OCI-LY7 (cell line): ENCODE measurements around the gene ANAPC10. TPM values are rescaled to one million over a fixed set of nuclear protein-coding genes. Genes with fewer than 3 reads are reported as not detected.

ENCODE experiments used
- BruUV-seq: library from RNA; stranded (reverse); fragments of 400-500 nt; replicated peaks from 2 replicates; lab custom pipeline; 2021; lab: Mats Ljungman, UMichigan
- CTCF ChIA-PET: fragments of 300-600 bp; sonication (Branson Sonifier 250); formaldehyde crosslinking; loops from one replicate; lab custom pipeline; 2022; ENCODE audit warnings: antibody characterized with exemption; ENCODE audit not compliant: unreplicated experiment; lab: Charles Lee
- POLR2A ChIA-PET: fragments of 300-600 bp; sonication (Branson Sonifier 250); formaldehyde crosslinking; loops from one replicate; lab custom pipeline; 2022; ENCODE audit warnings: antibody characterized with exemption; lab: Charles Lee
- DNase-seq: peaks from one replicate; pipeline ENCODE4 v3.0.0-alpha.2; 2015; ENCODE audit warnings: low spot score
- H2AFZ ChIP-seq: fragments of 200-600 bp; sonication (generic), shearing (Covaris generic); 2 replicates; pipeline ENCODE4 v1.6.1; 2014; ENCODE audit warnings: mild to moderate bottlenecking, antibody characterized with exemption, low read length, moderate library complexity
- H3K27ac ChIP-seq: fragments of 200-600 bp; sonication (generic); 2 replicates; pipeline ENCODE4 v1.5.1; 2014; ENCODE audit warnings: mixed run types, low read depth, mild to moderate bottlenecking, moderate library complexity, low read length, inconsistent platforms; ENCODE audit not compliant: poor library complexity, severe bottlenecking
- H3K36me3 ChIP-seq: fragments of 200-600 bp; sonication (generic); 2 replicates; pipeline ENCODE4 v1.6.1; 2014; ENCODE audit warnings: mild to moderate bottlenecking, antibody characterized with exemption, low read length, moderate library complexity, mixed read lengths; ENCODE audit not compliant: insufficient read depth
- H3K4me1 ChIP-seq: fragments of 200-600 bp; sonication (generic); 2 replicates; pipeline ENCODE4 v1.5.1; 2014; ENCODE audit warnings: mild to moderate bottlenecking, low read length; ENCODE audit not compliant: insufficient read depth, poor library complexity, severe bottlenecking
- H3K4me2 ChIP-seq: fragments of 200-600 bp; sonication (generic); 2 replicates; pipeline ENCODE4 v1.6.1; 2014; ENCODE audit warnings: mild to moderate bottlenecking, low read length
- H3K4me3 ChIP-seq: fragments of 200-600 bp; sonication (generic); 2 replicates; pipeline ENCODE4 v1.5.1; 2014; ENCODE audit warnings: mild to moderate bottlenecking, low read depth, low read length; ENCODE audit not compliant: poor library complexity, severe bottlenecking
- H3K79me2 ChIP-seq: fragments of 200-600 bp; sonication (generic); 2 replicates; pipeline ENCODE4 v1.6.1; 2016; ENCODE audit warnings: low read depth, mild to moderate bottlenecking, low read length, moderate library complexity, mixed read lengths; ENCODE audit not compliant: insufficient read depth
- H3K9me2 ChIP-seq: fragments of 200-600 bp; sonication (generic); 2 replicates; pipeline ENCODE4 v1.6.1; 2016; ENCODE audit warnings: mild to moderate bottlenecking, low read length, mixed read lengths; ENCODE audit not compliant: insufficient read depth
- H3K9me3 ChIP-seq: fragments of 200-600 bp; sonication (generic); 2 replicates; pipeline ENCODE4 v1.6.1; 2014; ENCODE audit warnings: mild to moderate bottlenecking, mixed run types, low read length, mixed read lengths
- H4K20me1 ChIP-seq: fragments of 200-600 bp; sonication (generic); 2 replicates; pipeline ENCODE4 v1.6.1; 2014; ENCODE audit warnings: mild to moderate bottlenecking, antibody characterized with exemption, low read length, moderate library complexity, mixed read lengths; ENCODE audit not compliant: insufficient read depth
- EZH2phosphoT487 ChIP-seq: fragments of 200-600 bp; sonication (generic); IDR thresholded peaks from 2 replicates; pipeline ENCODE4 v1.6.1; 2018; ENCODE audit warnings: low read depth, borderline replicate concordance, mild to moderate bottlenecking, mixed run types, antibody characterized with exemption, low read length, moderate library complexity, mixed read lengths
- intact Hi-C: fragments of 100-400 bp; cut with micrococcal nuclease; formaldehyde crosslinking; loops from one replicate; pipeline ENCODE4 v1.10.0; 2022; ENCODE audit not compliant: unreplicated experiment
- total RNA-seq, 2 experiments: library from RNA; depleted of rRNA in 1 of 2; stranded (reverse); fragments of >200 nt in 1 of 2; shearing (Covaris generic) in 1 of 2; gene quantifications; 2 replicates each; pipeline ENCODE4 v1.2.3, GENCODE V29; 2014 to 2022
- TF ChIP-seq, protein P1 (sequence below): fragments of 200-600 bp; sonication (generic); conservative IDR thresholded peaks from 2 replicates; pipeline ENCODE4 v1.5.1; 2014; ENCODE audit warnings: mild to moderate bottlenecking, antibody characterized with exemption, low read length, moderate library complexity, mixed read lengths

ANAPC10 gene
- total RNA-seq, 2 experiments from 2014 or later = 31.6 to 34.1 TPM

GRCh38 chr4:144948421-144948820, 149.6 kb downstream of the ANAPC10 start:
- CTCF ChIA-PET = no interaction called here
- Histone ChIP-seq H3K4me2 (no peak overlapping the region), H3K9me3 (no peaks in the 10 kb centered on the region), H3K9me2 (no peaks in the 10 kb centered on the region), H2AFZ (no peak overlapping the region), H4K20me1 (no peaks in the 10 kb centered on the region), H3K79me2 (no peaks in the 10 kb centered on the region), H3K4me1 (no peaks in the 10 kb centered on the region), H3K36me3 (no peaks in the 10 kb centered on the region), H3K27ac (no peak overlapping the region), H3K4me3 (no peak overlapping the region)
- TF ChIP-seq, protein P1, sequence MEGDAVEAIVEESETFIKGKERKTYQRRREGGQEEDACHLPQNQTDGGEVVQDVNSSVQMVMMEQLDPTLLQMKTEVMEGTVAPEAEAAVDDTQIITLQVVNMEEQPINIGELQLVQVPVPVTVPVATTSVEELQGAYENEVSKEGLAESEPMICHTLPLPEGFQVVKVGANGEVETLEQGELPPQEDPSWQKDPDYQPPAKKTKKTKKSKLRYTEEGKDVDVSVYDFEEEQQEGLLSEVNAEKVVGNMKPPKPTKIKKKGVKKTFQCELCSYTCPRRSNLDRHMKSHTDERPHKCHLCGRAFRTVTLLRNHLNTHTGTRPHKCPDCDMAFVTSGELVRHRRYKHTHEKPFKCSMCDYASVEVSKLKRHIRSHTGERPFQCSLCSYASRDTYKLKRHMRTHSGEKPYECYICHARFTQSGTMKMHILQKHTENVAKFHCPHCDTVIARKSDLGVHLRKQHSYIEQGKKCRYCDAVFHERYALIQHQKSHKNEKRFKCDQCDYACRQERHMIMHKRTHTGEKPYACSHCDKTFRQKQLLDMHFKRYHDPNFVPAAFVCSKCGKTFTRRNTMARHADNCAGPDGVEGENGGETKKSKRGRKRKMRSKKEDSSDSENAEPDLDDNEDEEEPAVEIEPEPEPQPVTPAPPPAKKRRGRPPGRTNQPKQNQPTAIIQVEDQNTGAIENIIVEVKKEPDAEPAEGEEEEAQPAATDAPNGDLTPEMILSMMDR = no peak
- no peak for TF ChIP-seq EZH2phosphoT487
- no TSS peak for BruUV-seq
- intact Hi-C loops = no loop called here
- POLR2A ChIA-PET = no interaction called here
- DNase-seq = no peak

GRCh38 chr4:144948009-144948408, 150.0 kb downstream of the ANAPC10 start:
- H3K79me2 ChIP-seq = no peaks in the 10 kb centered on the region
- no peak overlapping the region for H2AFZ ChIP-seq
- H3K27ac ChIP-seq = no peak overlapping the region
- no peaks in the 10 kb centered on the region for H3K4me1 ChIP-seq
- H3K36me3 ChIP-seq = no peaks in the 10 kb centered on the region
- DNase-seq = no peak
- POLR2A ChIA-PET = interaction anchor here (0.9 kb wide), 1 partner anchor 46 kb away, joined by 3 read pairs; no protein-coding TSS in a partner anchor
- H3K9me3 ChIP-seq = no peaks in the 10 kb centered on the region
- CTCF ChIA-PET = no interaction called here
- H4K20me1 ChIP-seq = no peaks in the 10 kb centered on the region
- no peak overlapping the region for H3K4me2 ChIP-seq
- no peak for TF ChIP-seq EZH2phosphoT487
- TF ChIP-seq, protein P1 = no peak
- intact Hi-C loops = no loop called here
- H3K4me3 ChIP-seq = no peak overlapping the region
- no TSS peak for BruUV-seq
- H3K9me2 ChIP-seq = no peaks in the 10 kb centered on the region

Other genes starting within 250 kb of the ANAPC10 start
- gene ABCE1, start 115 bp upstream of the ANAPC10 start, total RNA-seq (2014; rRNA removed; shearing (Covaris generic)) = 108 and 119 TPM in 2 replicates
- gene ABCE1, start 115 bp upstream of the ANAPC10 start, total RNA-seq (2022) = 97.3 and 111 TPM in 2 replicates
- gene OTUD4, start 82.4 kb upstream of the ANAPC10 start, total RNA-seq (2014; rRNA removed; shearing (Covaris generic)) = 17.3 and 23.4 TPM in 2 replicates
- gene OTUD4, start 82.4 kb upstream of the ANAPC10 start, total RNA-seq (2022) = 54.9 and 60.1 TPM in 2 replicates